ENCODE measurements around the gene PSPN. TPM values are rescaled to one million over a fixed set of nuclear protein-coding genes. Genes with fewer than 3 reads are reported as not detected.

PSPN gene
- total RNA-seq, 1 experiment from 2014 or later, result 3.4 TPM

DNA sequence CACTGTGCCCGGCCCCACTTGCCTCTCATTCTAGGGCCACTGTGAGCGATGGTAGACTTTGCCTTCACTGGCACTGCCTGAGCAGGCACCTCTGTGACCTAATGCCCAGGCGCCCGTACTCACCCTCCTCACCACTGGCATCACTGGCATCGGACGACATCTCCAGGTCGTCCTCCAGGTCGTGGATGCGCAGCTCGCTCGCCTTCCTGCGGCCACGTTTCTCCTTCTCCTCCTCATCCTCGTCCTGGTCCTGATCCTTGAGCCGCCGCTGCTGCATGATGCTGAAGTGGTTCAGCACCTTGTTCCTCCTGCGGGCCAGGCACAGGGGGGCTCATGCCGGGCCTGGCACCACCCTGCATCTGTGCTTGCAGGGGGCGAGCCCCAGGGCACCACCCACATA, 7.5 kb upstream of the PSPN start:
- RAD21 ChIA-PET (ENCODE audit: low non-redundant PET in 1 of 2, low total read pairs in 2 of 2, uncharacterized antibody in 2 of 2, unreplicated experiment in 2 of 2), result no interaction called here
- Histone ChIP-seq H2AFZ (ENCODE audit: low read depth, low read length, poor library complexity, severe bottlenecking) (no peak overlapping the region), H3K36me3 (ENCODE audit: control insufficient read depth in 1 of 2, insufficient read depth in 2 of 2, low read length in 2 of 2) (peaks cover 31 to 41% of the 10 kb centered on the region in 2 experiments; a peak in 3 of 4 replicates), H3K4me2 (ENCODE audit: low read length) (no peak overlapping the region), H3K4me1 (ENCODE audit: control insufficient read depth in 1 of 2, insufficient read depth in 2 of 2, low read length in 2 of 2) (no peaks in the 10 kb centered on the region), H3K27ac (ENCODE audit: low read depth, low read length) (no peak overlapping the region), H3K9me2 (ENCODE audit: insufficient read depth) (no peaks in the 10 kb centered on the region), H3K4me3 (replicated peaks in 1 of 2; ENCODE audit: low read depth in 1 of 2, low read length in 2 of 2) (no peak overlapping the region), H3K79me2 (ENCODE audit: insufficient read depth, low read length) (peaks cover 5% of the 10 kb centered on the region; the same call in 1 of the 2 replicates), H3K9me3 (ENCODE audit: control insufficient read depth in 1 of 2, insufficient read depth in 1 of 2, low read depth in 1 of 2, low read length in 2 of 2) (no peaks in the 10 kb centered on the region), H3K9ac (ENCODE audit: low read length) (no peak overlapping the region), H4K20me1 (ENCODE audit: insufficient read depth) (no peaks in the 10 kb centered on the region), H3K27me3 (ENCODE audit: insufficient read depth, low read length) (no peaks in the 10 kb centered on the region)
- POLR2A ChIA-PET, result interaction anchor here (0.9 kb wide), 1 partner anchor 10 kb away, joined by 3 read pairs; the partner anchor contains the start of gene GTF2F1
- ATAC-seq (no peak), DNase-seq (ENCODE audit: low read depth, low spot score) (no peak)
- intact Hi-C loops (cut with micrococcal nuclease), result no loop called here
- no TSS peak for BruUV-seq (replicated peaks)
- TF ChIP-seq TCF7L2 (IDR thresholded peaks at IDR 0.05; ENCODE audit: borderline replicate concordance, extremely low read depth, insufficient read depth, insufficient read length), result no peak
- no peak for TF ChIP-seq SIN3A (IDR thresholded peaks at IDR 0.05; ENCODE audit: low read depth)
- no peak for TF ChIP-seq FOSL1 (IDR thresholded peaks at IDR 0.05; ENCODE audit: low read depth)
- no peak for TF ChIP-seq SRF (IDR thresholded peaks at IDR 0.05; ENCODE audit: low read depth)
- TF ChIP-seq EZH2 (IDR thresholded peaks at IDR 0.05), result no peak
- no peak for TF ChIP-seq EZH2phosphoT487 (IDR thresholded peaks at IDR 0.05; ENCODE audit: borderline replicate concordance)
- no peak for TF ChIP-seq RAD21 (IDR thresholded peaks at IDR 0.05; ENCODE audit: low read depth)
- TF ChIP-seq ZNF274 (IDR thresholded peaks at IDR 0.05; ENCODE audit: low read depth, low read length), result no peak
- TF ChIP-seq, protein P1, sequence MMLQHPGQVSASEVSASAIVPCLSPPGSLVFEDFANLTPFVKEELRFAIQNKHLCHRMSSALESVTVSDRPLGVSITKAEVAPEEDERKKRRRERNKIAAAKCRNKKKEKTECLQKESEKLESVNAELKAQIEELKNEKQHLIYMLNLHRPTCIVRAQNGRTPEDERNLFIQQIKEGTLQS (IDR thresholded peaks at IDR 0.05), result no peak
- TF ChIP-seq, protein P2, sequence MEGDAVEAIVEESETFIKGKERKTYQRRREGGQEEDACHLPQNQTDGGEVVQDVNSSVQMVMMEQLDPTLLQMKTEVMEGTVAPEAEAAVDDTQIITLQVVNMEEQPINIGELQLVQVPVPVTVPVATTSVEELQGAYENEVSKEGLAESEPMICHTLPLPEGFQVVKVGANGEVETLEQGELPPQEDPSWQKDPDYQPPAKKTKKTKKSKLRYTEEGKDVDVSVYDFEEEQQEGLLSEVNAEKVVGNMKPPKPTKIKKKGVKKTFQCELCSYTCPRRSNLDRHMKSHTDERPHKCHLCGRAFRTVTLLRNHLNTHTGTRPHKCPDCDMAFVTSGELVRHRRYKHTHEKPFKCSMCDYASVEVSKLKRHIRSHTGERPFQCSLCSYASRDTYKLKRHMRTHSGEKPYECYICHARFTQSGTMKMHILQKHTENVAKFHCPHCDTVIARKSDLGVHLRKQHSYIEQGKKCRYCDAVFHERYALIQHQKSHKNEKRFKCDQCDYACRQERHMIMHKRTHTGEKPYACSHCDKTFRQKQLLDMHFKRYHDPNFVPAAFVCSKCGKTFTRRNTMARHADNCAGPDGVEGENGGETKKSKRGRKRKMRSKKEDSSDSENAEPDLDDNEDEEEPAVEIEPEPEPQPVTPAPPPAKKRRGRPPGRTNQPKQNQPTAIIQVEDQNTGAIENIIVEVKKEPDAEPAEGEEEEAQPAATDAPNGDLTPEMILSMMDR (IDR thresholded peaks at IDR 0.05 in 2 of 3, conservative IDR thresholded peaks at IDR 0.05 in 1 of 3; ENCODE audit: borderline replicate concordance in 1 of 3, insufficient read depth in 1 of 3, low read depth in 2 of 3, low read length in 2 of 3), result no peak
- TF ChIP-seq, protein P3, sequence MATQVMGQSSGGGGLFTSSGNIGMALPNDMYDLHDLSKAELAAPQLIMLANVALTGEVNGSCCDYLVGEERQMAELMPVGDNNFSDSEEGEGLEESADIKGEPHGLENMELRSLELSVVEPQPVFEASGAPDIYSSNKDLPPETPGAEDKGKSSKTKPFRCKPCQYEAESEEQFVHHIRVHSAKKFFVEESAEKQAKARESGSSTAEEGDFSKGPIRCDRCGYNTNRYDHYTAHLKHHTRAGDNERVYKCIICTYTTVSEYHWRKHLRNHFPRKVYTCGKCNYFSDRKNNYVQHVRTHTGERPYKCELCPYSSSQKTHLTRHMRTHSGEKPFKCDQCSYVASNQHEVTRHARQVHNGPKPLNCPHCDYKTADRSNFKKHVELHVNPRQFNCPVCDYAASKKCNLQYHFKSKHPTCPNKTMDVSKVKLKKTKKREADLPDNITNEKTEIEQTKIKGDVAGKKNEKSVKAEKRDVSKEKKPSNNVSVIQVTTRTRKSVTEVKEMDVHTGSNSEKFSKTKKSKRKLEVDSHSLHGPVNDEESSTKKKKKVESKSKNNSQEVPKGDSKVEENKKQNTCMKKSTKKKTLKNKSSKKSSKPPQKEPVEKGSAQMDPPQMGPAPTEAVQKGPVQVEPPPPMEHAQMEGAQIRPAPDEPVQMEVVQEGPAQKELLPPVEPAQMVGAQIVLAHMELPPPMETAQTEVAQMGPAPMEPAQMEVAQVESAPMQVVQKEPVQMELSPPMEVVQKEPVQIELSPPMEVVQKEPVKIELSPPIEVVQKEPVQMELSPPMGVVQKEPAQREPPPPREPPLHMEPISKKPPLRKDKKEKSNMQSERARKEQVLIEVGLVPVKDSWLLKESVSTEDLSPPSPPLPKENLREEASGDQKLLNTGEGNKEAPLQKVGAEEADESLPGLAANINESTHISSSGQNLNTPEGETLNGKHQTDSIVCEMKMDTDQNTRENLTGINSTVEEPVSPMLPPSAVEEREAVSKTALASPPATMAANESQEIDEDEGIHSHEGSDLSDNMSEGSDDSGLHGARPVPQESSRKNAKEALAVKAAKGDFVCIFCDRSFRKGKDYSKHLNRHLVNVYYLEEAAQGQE (IDR thresholded peaks at IDR 0.05; ENCODE audit: low read depth), result no peak
- TF ChIP-seq CEBPB (IDR thresholded peaks at IDR 0.05; ENCODE audit: low read depth), result no peak
- TF ChIP-seq, protein P4, sequence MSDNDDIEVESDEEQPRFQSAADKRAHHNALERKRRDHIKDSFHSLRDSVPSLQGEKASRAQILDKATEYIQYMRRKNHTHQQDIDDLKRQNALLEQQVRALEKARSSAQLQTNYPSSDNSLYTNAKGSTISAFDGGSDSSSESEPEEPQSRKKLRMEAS (IDR thresholded peaks at IDR 0.05), result no peak
- no peak for TF ChIP-seq POLR2AphosphoS5 (IDR thresholded peaks at IDR 0.05; ENCODE audit: low read depth, low read length)
- TF ChIP-seq ZFX (IDR thresholded peaks at IDR 0.05), result no peak
- CTCF ChIA-PET, result no interaction called here
